ENCODE measurements around the gene ZNF202.

The ZNF202 gene

GRCh38 chr11:123741159-123742030 is at the start of gene ZNF202:
Gene ZNF202 (minus strand): TSS chr11:123741660. CDS start chr11:123730888, 10,772 bp downstream.
- H3K4me3 ChIP-seq (ENCODE audit: low read length) = peak within 1 kb of the TSS; percentile 88
- TF ChIP-seq CTCF (conservative IDR thresholded peaks at IDR 0.05; ENCODE audit: low read length) = peak; percentile 19; the same call in 1 of the 2 replicates
- peak; percentile 87 for DNase-seq (ENCODE audit: low read depth)

GRCh38 chr11:123783536-123783935 is 42.1 kb upstream of the ZNF202 start:
- no peak overlapping the region for H3K4me3 ChIP-seq (ENCODE audit: low read length)
- no peak for TF ChIP-seq CTCF (conservative IDR thresholded peaks at IDR 0.05; ENCODE audit: low read length)
- DNase-seq (ENCODE audit: low read depth) = no peak

- DNase-seq (ENCODE audit: low read depth) = no peak
- H3K4me3 ChIP-seq (ENCODE audit: low read length) = no peak overlapping the region
- TF ChIP-seq CTCF (conservative IDR thresholded peaks at IDR 0.05; ENCODE audit: low read length) = no peak
These were observed 37.1 kb upstream of the ZNF202 start for GRCh38 chr11:123778511-123778910.

- no peak overlapping the region for H3K4me3 ChIP-seq (ENCODE audit: low read length)
- TF ChIP-seq CTCF (conservative IDR thresholded peaks at IDR 0.05; ENCODE audit: low read length) = no peak
- no peak for DNase-seq (ENCODE audit: low read depth)
These were observed 34.5 kb upstream of the ZNF202 start for GRCh38 chr11:123775715-123776549.

GRCh38 chr11:123775289-123775688 is 33.8 kb upstream of the ZNF202 start:
- DNase-seq (ENCODE audit: low read depth) = no peak
- no peak overlapping the region for H3K4me3 ChIP-seq (ENCODE audit: low read length)
- no peak for TF ChIP-seq CTCF (conservative IDR thresholded peaks at IDR 0.05; ENCODE audit: low read length)

- no peak overlapping the region for H3K4me3 ChIP-seq (ENCODE audit: low read length)
- no peak for DNase-seq (ENCODE audit: low read depth)
- TF ChIP-seq CTCF (conservative IDR thresholded peaks at IDR 0.05; ENCODE audit: low read length) = no peak
These were observed 32.5 kb upstream of the ZNF202 start for GRCh38 chr11:123773959-123774358.

All from AG10803 (cell line).